Endothelial cell (in vitro differentiated cells): Measurements from ENCODE around the gene PTPRB. TPM values are rescaled to one million over a fixed set of nuclear protein-coding genes. Genes with fewer than 3 reads are reported as not detected.

ENCODE experiments used
- DNase-seq: peaks from one replicate; pipeline ENCODE4 v3.0.0; 2021; ENCODE audit warnings: low spot score
- H3K27ac Mint-ChIP-seq: one replicate; pipeline ENCODE4 v1.8.0; 2021; ENCODE audit warnings: mixed read lengths, inconsistent platforms; ENCODE audit not compliant: unreplicated experiment
- H3K27me3 Mint-ChIP-seq: one replicate; pipeline ENCODE4 v1.8.0; 2021; ENCODE audit warnings: mild to moderate bottlenecking, moderate library complexity, mixed read lengths, inconsistent platforms; ENCODE audit not compliant: unreplicated experiment
- H3K36me3 Mint-ChIP-seq: one replicate; pipeline ENCODE4 v1.8.0; 2021; ENCODE audit warnings: mild to moderate bottlenecking, low read depth, mixed read lengths, inconsistent platforms; ENCODE audit not compliant: unreplicated experiment
- H3K4me1 Mint-ChIP-seq: one replicate; pipeline ENCODE4 v1.8.0; 2021; ENCODE audit warnings: mild to moderate bottlenecking, mixed read lengths, inconsistent platforms; ENCODE audit not compliant: unreplicated experiment
- H3K4me3 Mint-ChIP-seq: one replicate; pipeline ENCODE4 v1.8.0; 2021; ENCODE audit warnings: mild to moderate bottlenecking, mixed read lengths, inconsistent platforms; ENCODE audit not compliant: unreplicated experiment
- H3K9me3 Mint-ChIP-seq: one replicate; pipeline ENCODE4 v1.8.0; 2021; ENCODE audit warnings: mixed read lengths, inconsistent platforms; ENCODE audit not compliant: unreplicated experiment
- CTCF ChIP-seq: fragments of 200-600 bp; sonication (generic); IDR thresholded peaks from one replicate; pipeline ENCODE4 v1.5.0; 2021; ENCODE audit warnings: antibody characterized with exemption; ENCODE audit not compliant: unreplicated experiment
- total RNA-seq: library from RNA; stranded (reverse); fragmentation: NEBNext Ultra II Directional; extraction: Animal tissue kit (Norgen Biotek cat#: 25700); gene quantifications from one replicate; pipeline ENCODE4 v1.2.1, GENCODE V29; 2021; ENCODE audit not compliant: unreplicated experiment

PTPRB gene
- total RNA-seq, 1 donor from 2014 or later: 162 TPM

- H3K9me3 Mint-ChIP-seq: no peaks in the 10 kb centered on the region
- no peak overlapping the region for H3K4me3 Mint-ChIP-seq
- peaks cover 6% of the 10 kb centered on the region for H3K27me3 Mint-ChIP-seq
- peak; percentile 71 for TF ChIP-seq CTCF
- peaks cover 7% of the 10 kb centered on the region for H3K4me1 Mint-ChIP-seq
- H3K36me3 Mint-ChIP-seq: peaks cover 50% of the 10 kb centered on the region
- no peak for DNase-seq
- no peak overlapping the region for H3K27ac Mint-ChIP-seq
Measured at GRCh38 chr12:70576341-70577282, 60.6 kb downstream of the PTPRB start.

- no peak overlapping the region for H3K27ac Mint-ChIP-seq
- DNase-seq: no peak
- peaks cover 2% of the 10 kb centered on the region for H3K27me3 Mint-ChIP-seq
- no peak for TF ChIP-seq CTCF
- no peak overlapping the region for H3K4me3 Mint-ChIP-seq
- H3K9me3 Mint-ChIP-seq: no peaks in the 10 kb centered on the region
- H3K36me3 Mint-ChIP-seq: peaks cover 71% of the 10 kb centered on the region
- H3K4me1 Mint-ChIP-seq: no peaks in the 10 kb centered on the region
Measured at GRCh38 chr12:70571705-70572268, 65.4 kb downstream of the PTPRB start.

GRCh38 chr12:70571029-70571428 is 66.2 kb downstream of the PTPRB start:
- H3K27me3 Mint-ChIP-seq: peaks cover 2% of the 10 kb centered on the region
- no peaks in the 10 kb centered on the region for H3K4me1 Mint-ChIP-seq
- H3K9me3 Mint-ChIP-seq: no peaks in the 10 kb centered on the region
- no peak overlapping the region for H3K27ac Mint-ChIP-seq
- TF ChIP-seq CTCF: no peak
- no peak for DNase-seq
- H3K4me3 Mint-ChIP-seq: peak overlapping the region; percentile 33
- H3K36me3 Mint-ChIP-seq: peaks cover 78% of the 10 kb centered on the region

- H3K36me3 Mint-ChIP-seq: peaks cover 85% of the 10 kb centered on the region
- DNase-seq: no peak
- H3K27ac Mint-ChIP-seq: no peak overlapping the region
- TF ChIP-seq CTCF: no peak
- peaks cover 13% of the 10 kb centered on the region for H3K4me1 Mint-ChIP-seq
- H3K4me3 Mint-ChIP-seq: peak overlapping the region; percentile 28
- H3K9me3 Mint-ChIP-seq: no peaks in the 10 kb centered on the region
- peaks cover 1% of the 10 kb centered on the region for H3K27me3 Mint-ChIP-seq
Measured at GRCh38 chr12:70561550-70561949, 75.7 kb downstream of the PTPRB start.

GRCh38 chr12:70560671-70561070 is 76.6 kb downstream of the PTPRB start:
- peak overlapping the region; percentile 53 for H3K4me3 Mint-ChIP-seq
- H3K9me3 Mint-ChIP-seq: no peaks in the 10 kb centered on the region
- no peak for DNase-seq
- peaks cover 85% of the 10 kb centered on the region for H3K36me3 Mint-ChIP-seq
- H3K27me3 Mint-ChIP-seq: peaks cover under 1% of the 10 kb centered on the region
- H3K27ac Mint-ChIP-seq: no peak overlapping the region
- H3K4me1 Mint-ChIP-seq: peaks cover 13% of the 10 kb centered on the region
- TF ChIP-seq CTCF: no peak
